Lower leg skin (tissue), 3 donors: ENCODE measurements around the gene EVX2.

Source experiments
- POLR2A ChIP-seq, 2 donors: fragments of 450-650 bp; IDR thresholded peaks; one replicate each; pipeline ENCODE4 v1.6.1; 2016 to 2017; ENCODE audit warnings: antibody characterized with exemption in 2 of 2, mild to moderate bottlenecking in 1 of 2, moderate library complexity in 1 of 2
- TF ChIP-seq, protein P1 (sequence below), 3 donors: fragments of 450-650 bp; IDR thresholded peaks; one replicate each; pipeline ENCODE4 v1.5.1; 2016; ENCODE audit warnings: antibody characterized with exemption in 3 of 3, mild to moderate bottlenecking in 3 of 3, moderate library complexity in 2 of 3

DNA sequence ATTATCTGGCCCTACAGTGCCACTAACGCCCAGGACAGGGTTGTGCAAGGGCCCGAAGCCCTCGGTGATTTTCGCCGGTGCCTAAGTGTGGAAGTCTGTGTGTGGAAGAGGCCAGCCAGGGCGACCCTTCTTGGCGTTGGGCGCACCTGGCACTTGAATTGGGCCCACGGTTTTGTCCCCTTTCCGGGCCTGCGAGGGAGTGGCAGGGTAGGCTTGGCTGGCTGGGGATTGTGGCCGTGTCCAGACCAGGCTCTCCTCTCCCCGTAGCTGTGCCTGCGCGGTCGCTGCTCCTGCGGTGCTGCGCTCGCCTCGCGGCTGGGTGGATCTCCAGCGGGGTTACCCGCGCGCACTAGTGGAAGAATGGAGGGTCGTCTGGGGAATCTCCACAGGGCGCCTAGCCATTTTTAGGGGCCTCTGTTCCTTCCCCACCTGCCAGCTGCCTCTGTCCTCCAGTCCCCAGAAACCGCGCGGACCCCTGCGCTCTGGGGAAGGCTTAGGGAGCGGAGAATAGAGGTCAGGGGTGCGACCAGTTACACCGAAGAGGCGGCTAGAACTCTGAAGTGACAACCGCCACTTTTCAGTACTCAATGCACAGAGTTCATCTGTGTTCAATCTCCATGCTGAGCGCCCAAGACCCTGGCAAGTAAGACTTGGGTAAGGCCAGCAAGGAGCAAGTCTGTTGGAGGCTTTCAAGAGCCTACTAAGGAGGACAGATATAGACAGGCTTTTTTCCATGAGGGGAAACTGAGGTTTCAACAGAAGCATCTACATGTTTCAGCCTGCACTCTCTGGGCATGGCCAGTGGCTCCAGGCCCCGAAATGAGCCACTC lies 16.0 kb downstream of the EVX2 start:
- TF ChIP-seq, protein P1, sequence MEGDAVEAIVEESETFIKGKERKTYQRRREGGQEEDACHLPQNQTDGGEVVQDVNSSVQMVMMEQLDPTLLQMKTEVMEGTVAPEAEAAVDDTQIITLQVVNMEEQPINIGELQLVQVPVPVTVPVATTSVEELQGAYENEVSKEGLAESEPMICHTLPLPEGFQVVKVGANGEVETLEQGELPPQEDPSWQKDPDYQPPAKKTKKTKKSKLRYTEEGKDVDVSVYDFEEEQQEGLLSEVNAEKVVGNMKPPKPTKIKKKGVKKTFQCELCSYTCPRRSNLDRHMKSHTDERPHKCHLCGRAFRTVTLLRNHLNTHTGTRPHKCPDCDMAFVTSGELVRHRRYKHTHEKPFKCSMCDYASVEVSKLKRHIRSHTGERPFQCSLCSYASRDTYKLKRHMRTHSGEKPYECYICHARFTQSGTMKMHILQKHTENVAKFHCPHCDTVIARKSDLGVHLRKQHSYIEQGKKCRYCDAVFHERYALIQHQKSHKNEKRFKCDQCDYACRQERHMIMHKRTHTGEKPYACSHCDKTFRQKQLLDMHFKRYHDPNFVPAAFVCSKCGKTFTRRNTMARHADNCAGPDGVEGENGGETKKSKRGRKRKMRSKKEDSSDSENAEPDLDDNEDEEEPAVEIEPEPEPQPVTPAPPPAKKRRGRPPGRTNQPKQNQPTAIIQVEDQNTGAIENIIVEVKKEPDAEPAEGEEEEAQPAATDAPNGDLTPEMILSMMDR (IDR thresholded peaks at IDR 0.05) = no peak
- no peak for TF ChIP-seq POLR2A (IDR thresholded peaks at IDR 0.05)
